Nephron (organoid): ENCODE measurements around the gene DCP1B.

ENCODE experiments used
- H3K27ac Mint-ChIP-seq, 3 experiments: 2 replicates each; pipeline ENCODE4 v1.8.0; 2020; ENCODE audit warnings: mixed read lengths in 3 of 3, mild to moderate bottlenecking in 2 of 3, moderate library complexity in 1 of 3
- H3K27me3 Mint-ChIP-seq: 2 replicates; pipeline ENCODE4 v1.8.0; 2021; ENCODE audit warnings: low read depth, mild to moderate bottlenecking, moderate library complexity, mixed read lengths
- H3K36me3 Mint-ChIP-seq: 2 replicates; pipeline ENCODE4 v1.8.0; 2020; ENCODE audit warnings: low read depth, mixed read lengths
- H3K4me1 Mint-ChIP-seq: 2 replicates; pipeline ENCODE4 v1.8.0; 2020; ENCODE audit warnings: mixed read lengths
- H3K4me3 Mint-ChIP-seq, 3 experiments: 2 replicates each; pipeline ENCODE4 v1.8.0; 2020; ENCODE audit warnings: mild to moderate bottlenecking in 3 of 3, mixed read lengths in 3 of 3, moderate library complexity in 2 of 3
- H3K9me3 Mint-ChIP-seq: 2 replicates; pipeline ENCODE4 v1.8.0; 2020; ENCODE audit warnings: mixed read lengths
- TF ChIP-seq, protein P1 (sequence below), 3 experiments: fragments of 200-600 bp; sonication (generic); IDR thresholded peaks; one replicate each; pipeline ENCODE4 v1.5.0; 2021; ENCODE audit warnings: antibody characterized with exemption in 3 of 3; ENCODE audit not compliant: unreplicated experiment in 3 of 3

The DCP1B gene

DNA sequence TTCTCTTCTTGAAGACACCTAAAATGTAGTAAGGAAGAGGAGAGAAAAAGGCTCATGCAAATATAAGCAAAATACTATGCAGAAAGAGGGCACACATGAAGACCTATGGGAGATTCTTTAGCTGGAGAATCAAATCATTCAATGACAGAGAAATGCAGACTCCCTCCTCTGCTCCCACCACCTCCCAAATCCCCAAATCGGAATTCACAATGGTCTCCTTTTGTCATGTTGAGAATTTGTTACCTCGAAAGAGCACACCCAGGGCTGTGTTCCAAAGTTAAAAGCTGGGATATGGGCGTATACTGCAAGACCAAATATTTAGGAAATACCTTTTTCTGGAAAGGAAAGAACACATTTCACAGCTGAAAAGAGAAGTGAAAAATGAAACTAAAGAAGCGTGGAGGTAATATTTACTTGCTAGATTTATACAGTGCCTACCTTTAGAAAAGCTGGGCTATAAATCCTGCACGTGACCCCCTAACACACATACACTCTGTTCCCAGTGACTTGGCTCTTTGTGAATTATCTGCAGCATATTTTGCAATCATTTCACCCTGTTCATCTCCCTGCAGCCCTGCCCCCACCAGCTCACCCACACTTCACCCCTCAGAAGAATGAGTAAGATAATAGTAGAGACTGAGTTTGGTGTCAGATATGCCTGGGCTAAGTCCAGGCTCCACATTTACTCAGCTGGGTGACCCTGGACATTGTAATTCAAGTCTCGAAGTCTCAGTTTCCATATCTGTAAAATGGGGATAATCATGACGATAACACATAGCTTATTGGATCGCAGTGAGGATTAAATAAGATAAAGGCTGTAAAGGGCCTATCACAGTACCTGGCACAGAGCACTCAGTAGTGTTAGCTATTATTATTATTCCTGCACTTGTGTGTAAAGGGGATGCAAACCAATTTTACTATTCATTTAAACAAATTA lies 45.6 kb upstream of the DCP1B start:
- Mint-ChIP-seq H3K36me3 (no peaks in the 10 kb centered on the region), H3K27me3 (peaks cover 60% of the 10 kb centered on the region), H3K4me1 (peaks cover 21% of the 10 kb centered on the region), H3K4me3 (peak overlapping the region in 2 of 3 experiments; percentile 20 to 67), H3K27ac (peak overlapping the region in 1 of 3 experiments; percentile 34), H3K9me3 (no peaks in the 10 kb centered on the region)
- TF ChIP-seq, protein P1, sequence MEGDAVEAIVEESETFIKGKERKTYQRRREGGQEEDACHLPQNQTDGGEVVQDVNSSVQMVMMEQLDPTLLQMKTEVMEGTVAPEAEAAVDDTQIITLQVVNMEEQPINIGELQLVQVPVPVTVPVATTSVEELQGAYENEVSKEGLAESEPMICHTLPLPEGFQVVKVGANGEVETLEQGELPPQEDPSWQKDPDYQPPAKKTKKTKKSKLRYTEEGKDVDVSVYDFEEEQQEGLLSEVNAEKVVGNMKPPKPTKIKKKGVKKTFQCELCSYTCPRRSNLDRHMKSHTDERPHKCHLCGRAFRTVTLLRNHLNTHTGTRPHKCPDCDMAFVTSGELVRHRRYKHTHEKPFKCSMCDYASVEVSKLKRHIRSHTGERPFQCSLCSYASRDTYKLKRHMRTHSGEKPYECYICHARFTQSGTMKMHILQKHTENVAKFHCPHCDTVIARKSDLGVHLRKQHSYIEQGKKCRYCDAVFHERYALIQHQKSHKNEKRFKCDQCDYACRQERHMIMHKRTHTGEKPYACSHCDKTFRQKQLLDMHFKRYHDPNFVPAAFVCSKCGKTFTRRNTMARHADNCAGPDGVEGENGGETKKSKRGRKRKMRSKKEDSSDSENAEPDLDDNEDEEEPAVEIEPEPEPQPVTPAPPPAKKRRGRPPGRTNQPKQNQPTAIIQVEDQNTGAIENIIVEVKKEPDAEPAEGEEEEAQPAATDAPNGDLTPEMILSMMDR (IDR thresholded peaks at IDR 0.05; ENCODE audit: unreplicated experiment in 3 of 3) = no peak

DNA sequence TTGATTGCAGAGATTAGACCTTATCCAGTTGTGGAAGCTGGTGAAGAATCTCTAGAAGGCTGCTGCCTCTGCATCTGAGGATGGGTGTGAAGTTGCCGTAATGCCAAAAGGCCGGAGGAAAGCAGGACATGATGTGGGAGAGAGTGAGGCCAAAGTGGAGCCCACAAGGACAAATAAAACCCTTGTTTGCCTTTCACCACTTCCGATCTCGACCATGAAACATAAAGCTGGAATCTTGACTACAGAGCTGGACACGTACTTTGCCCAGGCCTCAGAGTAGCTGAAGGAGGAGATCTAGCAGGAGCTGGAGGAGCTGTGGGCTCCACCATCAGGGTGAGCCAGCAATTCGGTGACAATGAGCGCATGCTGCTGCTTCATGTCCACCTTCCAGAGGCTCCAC lies 43.5 kb upstream of the DCP1B start:
- Mint-ChIP-seq H3K4me3 (no peak overlapping the region), H3K36me3 (no peaks in the 10 kb centered on the region)
- TF ChIP-seq, protein P1 (IDR thresholded peaks at IDR 0.05; ENCODE audit: unreplicated experiment in 3 of 3) = no peak

DNA sequence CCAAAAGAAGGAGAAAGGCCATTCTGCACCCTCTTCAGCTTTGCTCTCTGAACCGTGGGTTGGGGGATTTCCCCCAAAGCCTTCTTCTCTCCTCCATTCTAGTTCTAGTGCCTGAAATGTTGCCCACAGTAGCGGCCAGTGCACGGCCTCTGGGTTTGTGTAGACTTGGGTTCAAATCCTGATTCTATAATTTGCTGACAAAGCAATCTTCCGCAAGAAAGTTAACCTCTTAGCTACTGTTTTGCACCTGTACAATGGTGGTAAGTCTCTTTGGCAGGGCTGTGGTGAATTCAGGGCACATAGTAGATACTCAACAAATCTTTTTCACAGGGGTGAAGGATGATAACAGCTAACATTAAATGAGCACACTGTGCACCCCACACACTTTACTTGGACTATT lies 42.7 kb upstream of the DCP1B start:
- Mint-ChIP-seq H3K4me3 (no peak overlapping the region), H3K27me3 (peaks cover 50% of the 10 kb centered on the region), H3K27ac (no peak overlapping the region), H3K9me3 (no peaks in the 10 kb centered on the region), H3K4me1 (peaks cover 15% of the 10 kb centered on the region), H3K36me3 (no peaks in the 10 kb centered on the region)
- TF ChIP-seq, protein P1 (IDR thresholded peaks at IDR 0.05; ENCODE audit: unreplicated experiment in 3 of 3) = no peak

More for the DNA sequence above, 43.5 kb upstream of the DCP1B start:
- Mint-ChIP-seq H3K9me3 (no peaks in the 10 kb centered on the region), H3K27ac (no peak overlapping the region), H3K4me1 (peaks cover 15% of the 10 kb centered on the region), H3K27me3 (peaks cover 48% of the 10 kb centered on the region)

DNA sequence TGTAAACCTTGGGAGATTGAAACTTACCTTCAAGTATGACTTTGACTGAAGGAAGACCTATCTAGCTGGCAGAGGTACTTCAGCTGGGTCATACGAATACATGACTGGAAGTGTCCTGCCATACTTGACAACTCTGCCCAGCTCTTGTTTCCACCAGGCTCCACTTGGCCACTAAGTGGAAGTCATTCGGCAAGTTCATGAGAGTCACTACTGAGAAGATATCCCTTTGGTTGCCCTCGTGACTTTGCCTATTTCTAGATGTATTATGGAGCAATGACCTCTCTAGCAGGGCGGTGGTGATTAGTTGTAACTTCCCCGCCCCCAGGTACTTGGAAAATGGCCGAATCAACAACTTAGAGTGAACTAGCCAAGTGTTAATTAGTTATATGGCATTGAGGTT lies 39.9 kb upstream of the DCP1B start:
- Mint-ChIP-seq H3K9me3 (no peaks in the 10 kb centered on the region), H3K4me3 (no peak overlapping the region), H3K27ac (no peak overlapping the region), H3K27me3 (peaks cover 32% of the 10 kb centered on the region), H3K36me3 (no peaks in the 10 kb centered on the region), H3K4me1 (no peaks in the 10 kb centered on the region)
- TF ChIP-seq, protein P1 (IDR thresholded peaks at IDR 0.05; ENCODE audit: unreplicated experiment in 3 of 3) = no peak

DNA sequence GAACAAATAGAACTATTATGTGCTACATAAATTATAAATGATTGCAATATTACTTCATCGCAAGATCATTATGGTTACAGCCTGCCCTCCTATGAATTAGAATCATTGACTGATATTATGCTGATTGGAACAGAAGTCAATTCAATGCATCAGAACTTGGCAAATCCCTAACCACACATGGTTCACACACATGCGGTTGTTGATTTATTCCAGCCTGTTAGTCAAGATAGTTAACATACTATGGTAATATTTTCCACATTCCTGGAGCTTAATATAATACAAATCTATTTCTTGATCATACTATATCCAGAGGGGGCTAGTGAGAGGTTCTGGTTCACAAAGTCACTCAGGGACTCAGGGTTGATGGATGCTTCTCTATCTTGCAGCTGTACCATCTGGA lies 38.8 kb upstream of the DCP1B start:
- H3K4me3 Mint-ChIP-seq = no peak overlapping the region
- H3K4me1 Mint-ChIP-seq = no peaks in the 10 kb centered on the region
- H3K36me3 Mint-ChIP-seq = no peaks in the 10 kb centered on the region
- H3K27me3 Mint-ChIP-seq = peaks cover 26% of the 10 kb centered on the region
- no peaks in the 10 kb centered on the region for H3K9me3 Mint-ChIP-seq
- TF ChIP-seq, protein P1 (IDR thresholded peaks at IDR 0.05; ENCODE audit: unreplicated experiment in 3 of 3) = no peak
- no peak overlapping the region for H3K27ac Mint-ChIP-seq

DNA sequence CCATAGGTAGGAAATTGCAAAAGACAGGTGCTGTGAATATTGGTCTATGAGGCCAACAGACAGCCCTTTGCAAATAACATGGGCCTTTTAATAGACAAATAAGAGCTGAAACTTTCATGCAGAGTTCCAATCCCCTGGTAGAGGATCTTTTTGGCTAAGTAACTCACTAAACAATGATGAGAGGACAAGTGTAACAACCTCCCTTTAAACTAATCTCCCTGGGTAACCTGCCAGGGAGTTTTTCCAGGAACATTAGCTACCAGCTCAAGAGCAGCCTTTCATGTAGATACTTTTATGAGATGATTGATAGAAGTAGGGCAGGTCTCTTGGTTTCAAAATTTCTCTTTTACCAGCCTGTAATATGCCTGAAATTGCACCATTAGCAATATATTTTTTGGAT lies 34.8 kb upstream of the DCP1B start:
- no peak overlapping the region for H3K4me3 Mint-ChIP-seq
- peaks cover 40% of the 10 kb centered on the region for H3K27me3 Mint-ChIP-seq
- H3K36me3 Mint-ChIP-seq = no peaks in the 10 kb centered on the region
- no peaks in the 10 kb centered on the region for H3K9me3 Mint-ChIP-seq
- no peak overlapping the region for H3K27ac Mint-ChIP-seq
- H3K4me1 Mint-ChIP-seq = peaks cover 15% of the 10 kb centered on the region
- TF ChIP-seq, protein P1 (IDR thresholded peaks at IDR 0.05; ENCODE audit: unreplicated experiment in 3 of 3) = no peak
